Activated naive CD8-positive, alpha-beta T cell treated with anti-CD3 and anti-CD28 coated beads, Interleukin-2, amount 50 U/mL, for 24 hours (primary cell): Measurements from ENCODE around the gene LMAN1L.
A peak's percentile ranks its signal among the peaks of the same experiment; 100 is the strongest.

ENCODE experiments used
- ATAC-seq: fragments of 150-1000 bp; cut with Tn5 transposase; one replicate; pipeline ENCODE4 v1.10.0; 2021
- DNase-seq: peaks from one replicate; pipeline ENCODE4 v3.0.0; 2021
- H3K27ac Mint-ChIP-seq: one replicate; pipeline ENCODE4 v1.8.0; 2021; ENCODE audit warnings: mild to moderate bottlenecking, mixed read lengths
- H3K27me3 Mint-ChIP-seq: one replicate; pipeline ENCODE4 v1.8.0; 2021; ENCODE audit warnings: mixed read lengths
- H3K36me3 Mint-ChIP-seq: one replicate; pipeline ENCODE4 v1.8.0; 2021; ENCODE audit warnings: low read depth, mixed read lengths
- H3K4me1 Mint-ChIP-seq: one replicate; pipeline ENCODE4 v1.8.0; 2021; ENCODE audit warnings: mixed read lengths
- H3K4me3 Mint-ChIP-seq: one replicate; pipeline ENCODE4 v1.8.0; 2021; ENCODE audit warnings: mild to moderate bottlenecking, moderate library complexity, mixed read lengths
- H3K9me3 Mint-ChIP-seq: one replicate; pipeline ENCODE4 v1.8.0; 2021; ENCODE audit warnings: mixed read lengths

The LMAN1L gene

DNA sequence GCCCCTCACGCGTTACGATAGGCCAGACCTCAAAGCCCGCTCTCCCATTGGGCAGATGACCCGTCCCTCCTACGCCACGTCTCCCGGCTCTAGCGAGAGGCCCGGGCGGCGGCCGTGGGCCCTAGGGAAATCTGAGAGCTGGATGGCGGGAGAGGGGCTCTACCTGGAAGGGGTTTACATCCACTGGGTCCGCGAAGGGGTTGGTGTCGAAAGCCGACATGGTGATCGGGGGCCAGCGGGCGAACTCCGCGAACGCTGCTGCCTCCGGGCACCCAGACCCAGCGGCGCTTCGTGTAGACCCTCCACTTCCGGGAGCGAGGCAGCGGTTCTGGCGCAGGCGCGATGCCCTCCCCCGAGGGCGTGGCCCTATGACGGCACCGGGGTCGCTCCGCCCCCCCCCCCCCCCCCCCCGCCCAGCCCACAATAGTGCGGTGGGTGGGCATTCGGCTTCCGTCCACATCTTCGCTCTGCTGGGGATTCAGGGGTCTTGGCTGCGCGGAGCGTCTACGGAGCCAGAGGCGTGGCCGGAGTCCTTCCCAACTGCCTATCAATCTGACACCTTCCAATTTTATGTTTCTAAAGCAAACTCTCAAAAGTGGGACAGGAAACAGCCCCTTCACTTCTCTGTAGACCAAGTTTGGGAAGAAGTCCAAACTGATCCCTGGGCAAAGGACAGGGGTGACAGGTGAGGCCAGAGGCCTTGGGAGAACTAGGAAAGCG, 60.6 kb downstream of the LMAN1L start, which contains the start of gene SCAMP2:
Gene SCAMP2 (minus strand): TSS at position 330 of the 720 bp plus-strand sequence. CDS start 110 bp downstream, at position 220.
- Mint-ChIP-seq H3K4me3 (peak within 1 kb of the TSS; percentile 97), H3K36me3 (peaks cover 16% of the 10 kb centered on the region), H3K27ac (peak within 1 kb of the TSS; percentile 91), H3K9me3 (no peaks in the 10 kb centered on the region), H3K4me1 (peaks cover 52% of the 10 kb centered on the region), H3K27me3 (no peaks in the 10 kb centered on the region)
- ATAC-seq = peak; percentile 96
- peak; percentile 90 for DNase-seq

DNA sequence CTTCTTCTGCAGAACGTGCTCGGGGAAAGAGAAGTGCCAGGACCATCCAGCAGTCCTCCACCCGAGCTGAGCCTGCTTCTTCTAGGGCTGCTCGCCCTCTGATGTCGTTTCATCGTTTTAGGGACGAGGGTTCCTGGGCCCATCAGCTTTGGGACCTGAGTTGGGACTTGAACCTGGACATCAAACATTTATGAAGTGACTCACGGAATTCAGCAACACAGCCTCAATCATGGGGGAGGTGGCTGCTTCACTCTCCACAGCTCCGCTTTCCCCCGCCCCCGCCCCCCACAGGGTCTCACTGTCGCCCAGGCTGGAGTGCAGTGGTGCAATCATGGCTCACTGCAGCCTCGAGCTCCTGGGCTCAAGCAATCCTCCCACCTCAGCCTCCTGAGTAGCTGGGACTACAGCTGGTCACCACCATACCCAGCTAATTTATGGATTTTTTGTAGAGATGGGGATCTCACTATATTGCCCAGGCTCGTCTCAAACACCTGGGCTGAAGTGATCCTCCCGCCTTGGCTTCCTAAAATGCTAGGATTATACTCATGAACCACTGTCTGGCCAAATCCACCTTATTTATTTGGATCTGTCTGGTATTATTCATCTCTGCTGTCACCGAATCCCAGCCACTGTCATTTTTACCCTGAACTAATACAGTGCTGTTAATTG, 61.3 kb downstream of the LMAN1L start:
- ATAC-seq = no peak
- DNase-seq = peak; percentile 17
- H3K36me3 Mint-ChIP-seq = peaks cover 14% of the 10 kb centered on the region
- no peaks in the 10 kb centered on the region for H3K9me3 Mint-ChIP-seq
- peaks cover 45% of the 10 kb centered on the region for H3K4me1 Mint-ChIP-seq
- peak overlapping the region; percentile 82 for H3K27ac Mint-ChIP-seq
- H3K27me3 Mint-ChIP-seq = no peaks in the 10 kb centered on the region
- H3K4me3 Mint-ChIP-seq = peak overlapping the region; percentile 97
